SU-DHL-6 (cell line): ENCODE measurements around the gene ZNF483.
A peak's percentile ranks its signal among the peaks of the same experiment; 100 is the strongest.

Source experiments
- H2AFZ ChIP-seq: fragments of 200-600 bp; sonication (generic); 2 replicates; pipeline ENCODE4 v1.6.1; 2014; ENCODE audit warnings: low read depth, mild to moderate bottlenecking, moderate library complexity, mixed read lengths, antibody characterized with exemption, low read length; ENCODE audit not compliant: severe bottlenecking
- H3F3A ChIP-seq: fragments of 200-600 bp; shearing (Covaris generic); 2 replicates; pipeline ENCODE4 v1.6.0; 2016; ENCODE audit warnings: antibody characterized with exemption, mild to moderate bottlenecking; ENCODE audit not compliant: insufficient read depth
- H3K27ac ChIP-seq: fragments of 200-600 bp; sonication (generic); 2 replicates; pipeline ENCODE4 v1.5.1; 2016; ENCODE audit warnings: low read depth, mild to moderate bottlenecking, low read length, moderate library complexity, mixed read lengths
- H3K27me3 ChIP-seq: fragments of 200-600 bp; sonication (generic), shearing (Covaris generic); 2 replicates; pipeline ENCODE4 v1.6.0; 2014; ENCODE audit warnings: mild to moderate bottlenecking, low read length
- H3K36me3 ChIP-seq: fragments of 200-600 bp; sonication (generic); 2 replicates; pipeline ENCODE4 v1.6.1; 2014; ENCODE audit warnings: mild to moderate bottlenecking, low read length, mixed read lengths
- H3K4me2 ChIP-seq: fragments of 300-600, 200-600 bp; shearing (Covaris generic), sonication (generic); 2 replicates; pipeline ENCODE4 v1.6.0; 2014; ENCODE audit warnings: low read length, low read depth, mild to moderate bottlenecking; ENCODE audit not compliant: poor library complexity, severe bottlenecking
- H3K4me3 ChIP-seq: fragments of 200-600 bp; sonication (generic); 2 replicates; pipeline ENCODE4 v1.5.1; 2014; ENCODE audit warnings: antibody characterized with exemption, low read length, mild to moderate bottlenecking, mixed read lengths; ENCODE audit not compliant: insufficient read depth, poor library complexity, severe bottlenecking
- H3K79me2 ChIP-seq: fragments of 200-600 bp; sonication (generic); 2 replicates; pipeline ENCODE4 v1.6.1; 2014; ENCODE audit warnings: mild to moderate bottlenecking, low read length, moderate library complexity; ENCODE audit not compliant: insufficient read depth
- H3K9ac ChIP-seq: fragments of 200-600 bp; sonication (generic); 2 replicates; pipeline ENCODE4 v1.7.0; 2014; ENCODE audit warnings: mild to moderate bottlenecking, low read length
- H3K9me2 ChIP-seq: fragments of 200-600 bp; sonication (generic); replicated peaks from 2 replicates; pipeline ENCODE4 v1.6.1; 2014; ENCODE audit warnings: low read length; ENCODE audit not compliant: insufficient read depth
- H3K9me3 ChIP-seq: fragments of 200-600 bp; sonication (generic); 2 replicates; pipeline ENCODE4 v1.6.1; 2014; ENCODE audit warnings: low read length, mixed read lengths; ENCODE audit not compliant: insufficient read depth
- H4K20me1 ChIP-seq: fragments of 200-600 bp; sonication (generic); 2 replicates; pipeline ENCODE4 v1.6.1; 2014; ENCODE audit warnings: low read depth, mild to moderate bottlenecking, antibody characterized with exemption, low read length, moderate library complexity, mixed read lengths
- EZH2phosphoT487 ChIP-seq: fragments of 200-600 bp; sonication (generic), shearing (Covaris generic); conservative IDR thresholded peaks from 2 replicates; pipeline ENCODE4 v1.6.1; 2018; ENCODE audit warnings: mild to moderate bottlenecking, antibody characterized with exemption, low read length, moderate library complexity, mixed read lengths
- TF ChIP-seq, protein P1 (sequence below): fragments of 200-600 bp; sonication (generic); IDR thresholded peaks from one replicate; pipeline ENCODE4 v1.5.1; 2017; ENCODE audit warnings: antibody characterized with exemption, mild to moderate bottlenecking, low read length, moderate library complexity; ENCODE audit not compliant: insufficient read depth, poor library complexity, severe bottlenecking

Gene ZNF483

DNA sequence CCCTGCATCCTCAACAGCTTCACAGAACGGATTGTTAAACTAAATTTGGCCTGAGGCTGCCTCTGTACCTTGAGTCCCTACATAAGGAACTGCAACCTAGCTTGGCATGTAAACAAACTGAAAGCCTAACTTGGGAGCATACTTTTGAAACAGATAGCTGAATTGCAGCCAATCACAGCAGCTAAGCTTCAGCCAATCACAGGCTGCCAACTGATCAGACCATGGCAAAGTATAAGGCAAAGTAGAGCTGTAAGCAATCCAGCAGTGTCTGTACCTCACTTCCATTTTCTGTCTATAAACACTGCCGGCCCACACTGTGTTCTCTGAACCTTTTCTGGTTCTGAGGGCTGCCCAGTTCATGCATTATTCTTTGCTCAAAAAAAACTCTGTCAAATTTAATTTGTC, 8.9 kb upstream of the ZNF483 start:
- Histone ChIP-seq H3F3A (no peaks in the 10 kb centered on the region), H3K9me2 (no peaks in the 10 kb centered on the region), H3K9ac (no peak overlapping the region), H2AFZ (peak overlapping the region; percentile 46), H4K20me1 (no peaks in the 10 kb centered on the region), H3K4me3 (no peak overlapping the region), H3K36me3 (no peaks in the 10 kb centered on the region), H3K27me3 (no peaks in the 10 kb centered on the region), H3K9me3 (no peaks in the 10 kb centered on the region), H3K4me2 (no peak overlapping the region), H3K27ac (no peak overlapping the region), H3K79me2 (no peaks in the 10 kb centered on the region)
- TF ChIP-seq, protein P1, sequence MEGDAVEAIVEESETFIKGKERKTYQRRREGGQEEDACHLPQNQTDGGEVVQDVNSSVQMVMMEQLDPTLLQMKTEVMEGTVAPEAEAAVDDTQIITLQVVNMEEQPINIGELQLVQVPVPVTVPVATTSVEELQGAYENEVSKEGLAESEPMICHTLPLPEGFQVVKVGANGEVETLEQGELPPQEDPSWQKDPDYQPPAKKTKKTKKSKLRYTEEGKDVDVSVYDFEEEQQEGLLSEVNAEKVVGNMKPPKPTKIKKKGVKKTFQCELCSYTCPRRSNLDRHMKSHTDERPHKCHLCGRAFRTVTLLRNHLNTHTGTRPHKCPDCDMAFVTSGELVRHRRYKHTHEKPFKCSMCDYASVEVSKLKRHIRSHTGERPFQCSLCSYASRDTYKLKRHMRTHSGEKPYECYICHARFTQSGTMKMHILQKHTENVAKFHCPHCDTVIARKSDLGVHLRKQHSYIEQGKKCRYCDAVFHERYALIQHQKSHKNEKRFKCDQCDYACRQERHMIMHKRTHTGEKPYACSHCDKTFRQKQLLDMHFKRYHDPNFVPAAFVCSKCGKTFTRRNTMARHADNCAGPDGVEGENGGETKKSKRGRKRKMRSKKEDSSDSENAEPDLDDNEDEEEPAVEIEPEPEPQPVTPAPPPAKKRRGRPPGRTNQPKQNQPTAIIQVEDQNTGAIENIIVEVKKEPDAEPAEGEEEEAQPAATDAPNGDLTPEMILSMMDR: no peak
- TF ChIP-seq EZH2phosphoT487: no peak

DNA sequence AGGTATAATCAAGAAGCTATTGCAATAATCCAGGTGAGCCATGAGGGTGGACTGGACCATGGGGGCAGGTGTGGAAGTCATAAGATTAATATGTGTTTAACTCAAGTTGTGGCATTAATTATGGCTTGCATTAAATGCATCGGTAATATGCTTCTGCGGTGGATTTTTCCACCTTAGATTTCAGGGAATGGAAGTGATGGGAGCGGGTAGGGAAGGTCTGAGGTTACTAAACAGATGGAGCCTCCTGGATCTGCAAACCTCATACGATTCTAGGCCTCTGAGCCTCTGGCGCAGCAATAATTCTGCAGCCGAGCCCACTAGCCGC, 286 bp upstream of the ZNF483 start:
- no peak overlapping the region for H3K27ac ChIP-seq
- H3K9me3 ChIP-seq: no peaks in the 10 kb centered on the region
- no peaks in the 10 kb centered on the region for H3K27me3 ChIP-seq
- no peaks in the 10 kb centered on the region for H4K20me1 ChIP-seq
- H3K4me3 ChIP-seq: peak overlapping the region; percentile 57
- H3K36me3 ChIP-seq: no peaks in the 10 kb centered on the region
- H2AFZ ChIP-seq: peak overlapping the region; percentile 47
- no peaks in the 10 kb centered on the region for H3K9me2 ChIP-seq
- no peaks in the 10 kb centered on the region for H3K79me2 ChIP-seq
- H3F3A ChIP-seq: no peaks in the 10 kb centered on the region
- peak overlapping the region; percentile 53 for H3K9ac ChIP-seq
- peak overlapping the region; percentile 56 for H3K4me2 ChIP-seq
- TF ChIP-seq, protein P1: no peak
- TF ChIP-seq EZH2phosphoT487: no peak

DNA sequence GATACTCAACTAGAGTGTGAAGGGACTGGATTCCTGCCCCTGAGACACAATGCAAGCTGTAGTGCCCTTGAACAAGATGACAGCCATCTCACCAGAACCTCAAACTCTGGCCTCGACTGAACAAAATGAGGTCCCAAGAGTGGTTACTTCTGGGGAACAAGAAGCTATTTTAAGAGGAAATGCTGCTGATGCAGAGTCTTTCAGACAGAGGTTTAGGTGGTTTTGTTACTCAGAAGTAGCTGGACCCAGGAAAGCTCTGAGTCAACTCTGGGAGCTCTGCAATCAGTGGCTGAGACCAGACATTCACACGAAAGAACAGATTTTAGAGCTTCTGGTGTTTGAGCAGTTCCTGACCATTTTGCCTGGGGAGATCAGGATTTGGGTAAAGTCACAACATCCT, 2.4 kb downstream of the ZNF483 start:
- H3K4me3 ChIP-seq: no peak overlapping the region
- no peaks in the 10 kb centered on the region for H3K36me3 ChIP-seq
- no peaks in the 10 kb centered on the region for H3K27me3 ChIP-seq
- no peak overlapping the region for H3K9ac ChIP-seq
- H2AFZ ChIP-seq: no peak overlapping the region
- H3K9me2 ChIP-seq: no peaks in the 10 kb centered on the region
- no peak overlapping the region for H3K4me2 ChIP-seq
- no peaks in the 10 kb centered on the region for H3K9me3 ChIP-seq
- TF ChIP-seq EZH2phosphoT487: no peak
- TF ChIP-seq, protein P1: no peak
- no peaks in the 10 kb centered on the region for H3K79me2 ChIP-seq
- no peaks in the 10 kb centered on the region for H4K20me1 ChIP-seq
- H3K27ac ChIP-seq: no peak overlapping the region
- no peaks in the 10 kb centered on the region for H3F3A ChIP-seq

DNA sequence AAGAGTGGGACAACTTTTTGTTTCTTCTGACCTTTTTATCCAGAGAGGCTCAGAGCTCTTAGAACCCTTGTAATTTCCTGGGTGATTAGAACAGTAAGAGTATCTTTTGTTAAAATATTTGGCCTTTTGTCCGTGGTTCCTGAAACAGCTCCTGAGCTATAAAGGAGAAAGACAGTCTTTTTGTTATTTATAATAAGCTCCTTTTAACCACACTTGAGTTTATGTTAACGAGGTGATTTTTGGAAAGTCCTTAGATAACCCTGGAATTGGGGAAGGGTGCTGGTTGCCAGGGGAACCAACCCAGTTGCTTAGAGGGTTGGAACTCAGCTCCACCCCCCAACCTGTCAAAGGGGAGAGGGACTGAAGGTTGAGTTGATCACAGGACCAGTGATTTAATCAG, 4.8 kb downstream of the ZNF483 start:
- H3F3A ChIP-seq: no peaks in the 10 kb centered on the region
- H3K79me2 ChIP-seq: no peaks in the 10 kb centered on the region
- TF ChIP-seq EZH2phosphoT487: no peak
- TF ChIP-seq, protein P1: no peak
- H3K9me2 ChIP-seq: no peaks in the 10 kb centered on the region
- no peak overlapping the region for H3K4me3 ChIP-seq
- H3K9me3 ChIP-seq: no peaks in the 10 kb centered on the region
- H3K9ac ChIP-seq: no peak overlapping the region
- no peaks in the 10 kb centered on the region for H3K36me3 ChIP-seq
- no peaks in the 10 kb centered on the region for H3K27me3 ChIP-seq
- no peak overlapping the region for H2AFZ ChIP-seq
- no peaks in the 10 kb centered on the region for H4K20me1 ChIP-seq
- no peak overlapping the region for H3K4me2 ChIP-seq
- no peak overlapping the region for H3K27ac ChIP-seq
